ENCODE measurements around the gene RFPL1.
"Not testable (repeated sequence)": the region's sequence is repeated elsewhere in the genome, so short reads cannot be mapped to it uniquely, and the experiment has no call there.

Gene RFPL1

GRCh38 chr22:29477723-29478318 is 39.4 kb downstream of the RFPL1 start:
- in situ Hi-C loops (cut with MboI; ENCODE audit: low sequenced_read_pairs) = no loop called here

GRCh38 chr22:29478326-29479276 is 40.2 kb downstream of the RFPL1 start:
- in situ Hi-C loops (cut with MboI; ENCODE audit: low sequenced_read_pairs) = no loop called here

DNA sequence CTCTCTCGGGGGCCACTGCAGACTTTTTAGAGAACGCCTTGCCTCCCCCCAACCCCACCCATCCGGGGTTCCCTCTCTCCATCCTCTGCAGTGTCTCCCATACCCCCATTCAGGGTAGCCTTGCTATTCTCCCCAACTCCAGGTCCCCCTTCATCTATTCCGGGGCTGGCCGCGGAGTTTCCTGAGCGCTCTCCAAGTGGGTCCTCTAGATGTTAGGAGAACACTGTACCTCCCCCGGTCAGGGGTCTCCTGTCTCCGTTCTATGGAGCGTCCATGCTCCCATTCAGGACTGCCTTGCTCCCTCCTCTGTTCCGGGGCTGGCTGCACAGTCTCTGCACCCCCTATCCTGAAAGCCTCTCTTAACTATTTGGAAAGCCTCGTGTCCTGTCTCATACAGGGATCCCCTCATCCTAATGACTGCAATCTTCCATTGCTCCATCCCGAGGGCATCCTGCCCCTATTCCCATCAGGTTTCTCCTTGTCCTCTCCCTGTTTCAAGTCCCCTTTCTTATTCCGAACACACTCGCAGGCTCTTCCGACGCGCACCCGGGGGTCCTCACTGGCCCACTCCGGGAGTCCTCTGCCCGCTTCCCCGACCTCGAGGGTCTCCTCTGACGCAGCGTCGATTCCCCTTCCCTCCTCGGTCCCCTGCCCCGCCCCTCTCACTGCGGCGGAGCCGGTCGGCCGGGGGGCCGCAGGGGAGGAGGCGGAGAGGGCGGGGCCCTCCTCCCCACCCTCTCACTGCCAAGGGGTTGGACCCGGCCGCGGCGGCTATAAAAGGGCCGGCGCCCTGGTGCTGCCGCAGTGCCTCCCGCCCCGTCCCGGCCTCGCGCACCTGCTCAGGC is 41.3 kb downstream of the RFPL1 start, which contains the start of gene NEFH:
Gene NEFH (plus strand): TSS at position 802 of the 845 bp plus-strand sequence. CDS start 45 bp downstream, outside the sequence.
- in situ Hi-C loops (cut with MboI; ENCODE audit: low sequenced_read_pairs) = no loop called here

GRCh38 chr22:29480262-29480511 is 41.8 kb downstream of the RFPL1 start:
- in situ Hi-C loops (cut with MboI; ENCODE audit: low sequenced_read_pairs) = no loop called here

GRCh38 chr22:29480512-29481264 is 42.3 kb downstream of the RFPL1 start:
- in situ Hi-C loops (cut with MboI; ENCODE audit: low sequenced_read_pairs) = no loop called here

- in situ Hi-C loops (cut with MboI; ENCODE audit: low sequenced_read_pairs) = no loop called here
These were observed 43.0 kb downstream of the RFPL1 start for GRCh38 chr22:29481265-29482000.

DNA sequence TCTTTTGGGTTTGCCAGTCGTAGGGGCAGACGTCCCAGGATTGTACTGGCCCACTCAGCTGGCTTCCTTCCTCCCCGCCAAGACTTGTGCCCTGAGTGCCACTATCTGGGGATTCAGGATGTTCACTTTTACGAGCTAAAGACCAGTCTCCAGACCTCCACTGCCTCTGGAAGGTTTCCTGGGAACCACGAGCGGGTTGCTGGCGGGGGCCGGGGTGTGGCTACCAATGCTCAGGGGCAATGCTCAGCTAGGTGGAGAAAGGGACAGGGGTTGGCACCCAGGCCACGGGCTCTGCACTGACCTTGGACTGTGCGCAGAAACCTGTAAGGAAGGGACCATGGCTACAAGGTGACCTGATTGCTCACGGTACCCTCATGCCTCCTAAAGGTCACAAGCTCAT is 43.9 kb downstream of the RFPL1 start:
- in situ Hi-C loops (cut with MboI; ENCODE audit: low sequenced_read_pairs) = no loop called here

- in situ Hi-C loops (cut with MboI; ENCODE audit: low sequenced_read_pairs) = no loop called here
These were observed 44.3 kb downstream of the RFPL1 start for GRCh38 chr22:29482726-29483125.

DNA sequence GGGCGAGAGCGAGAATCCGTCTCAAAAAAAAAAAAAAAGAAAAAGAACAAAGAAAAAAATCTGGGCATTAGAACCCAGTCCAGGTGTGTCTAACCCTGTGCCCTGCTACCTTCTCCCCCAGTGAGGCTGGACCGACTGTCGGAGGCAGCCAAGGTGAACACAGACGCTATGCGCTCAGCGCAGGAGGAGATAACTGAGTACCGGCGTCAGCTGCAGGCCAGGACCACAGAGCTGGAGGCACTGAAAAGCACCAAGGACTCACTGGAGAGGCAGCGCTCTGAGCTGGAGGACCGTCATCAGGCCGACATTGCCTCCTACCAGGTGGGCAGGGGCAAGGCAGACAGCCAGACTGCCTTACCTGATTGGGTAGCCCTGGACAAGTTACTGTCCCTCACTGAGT is 44.9 kb downstream of the RFPL1 start:
- in situ Hi-C loops (cut with MboI; ENCODE audit: low sequenced_read_pairs) = no loop called here

DNA sequence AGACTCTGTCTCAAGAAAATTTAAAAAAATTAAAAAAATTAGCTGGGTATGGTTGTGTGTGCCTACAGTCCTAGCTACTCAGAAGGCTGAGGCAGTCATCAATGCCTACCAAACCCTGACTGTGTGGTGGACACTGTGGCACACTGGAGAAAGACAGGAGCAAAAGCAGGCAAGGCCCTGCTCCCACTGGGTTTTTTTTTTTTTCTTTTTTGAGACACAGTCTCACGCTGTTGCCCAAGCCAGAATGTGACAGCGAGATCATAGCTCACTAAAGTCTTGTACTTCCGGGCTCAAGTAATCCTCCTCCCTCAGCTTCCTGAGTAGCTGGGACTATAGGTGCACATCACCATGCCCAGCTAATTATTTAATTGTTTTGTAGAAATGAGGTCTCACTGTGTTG is 46.3 kb downstream of the RFPL1 start:
- in situ Hi-C loops (cut with MboI; ENCODE audit: low sequenced_read_pairs) = no loop called here

GRCh38 chr22:29485448-29485847 is 47.1 kb downstream of the RFPL1 start:
- in situ Hi-C loops (cut with MboI; ENCODE audit: low sequenced_read_pairs) = no loop called here

DNA sequence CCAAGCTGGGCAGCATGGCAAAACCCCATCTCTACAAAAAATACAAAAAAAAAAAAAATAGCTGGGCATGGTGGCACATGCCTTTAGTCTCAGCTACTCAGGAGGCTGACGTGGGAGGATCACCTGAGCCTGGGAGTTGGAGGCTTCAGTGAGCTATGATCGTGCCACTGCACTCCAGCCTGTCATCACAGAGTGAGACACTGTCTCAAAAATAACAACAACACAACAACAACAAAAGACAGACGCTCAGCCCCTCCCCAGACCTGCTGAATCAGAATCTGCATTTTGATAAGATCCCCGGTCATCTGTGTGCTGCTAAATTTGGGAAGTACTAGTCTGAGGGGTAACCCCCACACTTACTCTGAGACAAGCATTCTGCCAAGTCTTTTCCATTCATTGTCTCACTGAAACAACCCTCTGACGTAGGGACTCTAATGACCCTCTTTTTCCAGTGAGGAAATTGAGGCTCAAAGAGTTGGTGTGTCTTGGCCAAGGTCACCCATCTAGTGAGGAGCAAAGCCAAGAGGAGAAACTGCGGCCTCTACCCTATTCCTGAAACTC is 49.1 kb downstream of the RFPL1 start:
- in situ Hi-C loops (cut with MboI; ENCODE audit: low sequenced_read_pairs) = no loop called here

- in situ Hi-C loops (cut with MboI; ENCODE audit: low sequenced_read_pairs) = not testable (repeated sequence)
These were observed 50.9 kb downstream of the RFPL1 start for GRCh38 chr22:29489127-29489780.

DNA sequence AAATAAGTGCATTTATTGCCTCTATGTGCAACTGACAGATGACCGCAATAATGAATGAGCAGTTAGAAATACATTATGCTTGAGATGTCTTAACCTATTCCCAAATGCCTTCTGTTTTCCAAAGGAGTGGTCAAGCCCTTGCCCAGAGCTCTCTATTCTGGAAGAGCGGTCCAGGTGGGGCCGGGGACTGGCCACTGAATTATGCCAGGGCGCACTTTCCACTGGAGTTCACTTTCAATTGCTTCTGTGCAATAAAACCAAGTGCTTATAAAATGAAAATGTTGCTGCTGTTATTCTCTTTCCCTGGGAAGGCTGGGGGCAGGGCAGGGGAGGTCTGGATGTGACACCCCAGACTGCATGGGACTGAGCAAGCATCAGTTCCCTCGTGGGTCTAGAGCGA is 52.6 kb downstream of the RFPL1 start:
- in situ Hi-C loops (cut with MboI; ENCODE audit: low sequenced_read_pairs) = no loop called here
